Astrocyte (in vitro differentiated cells and primary cell): ENCODE measurements around the gene DRC7. TPM values are rescaled to one million over a fixed set of nuclear protein-coding genes. Genes with fewer than 3 reads are reported as not detected.

Experiments
- DNase-seq: peaks from one replicate; pipeline ENCODE4 v3.0.0-alpha.2; 2010; ENCODE audit warnings: low read depth
- FAIRE-seq: peaks from 2 replicates; lab custom pipeline; 2011; peaks lifted over from hg19 to GRCh38; lab: Jason Lieb, UNC
- H2AFZ ChIP-seq: 2 replicates; pipeline ENCODE4 v1.6.0; 2012; ENCODE audit warnings: low read depth, low read length, inconsistent platforms
- H3K27ac ChIP-seq: 2 replicates; pipeline ENCODE4 v1.5.1; 2011; ENCODE audit warnings: low read depth, low read length, inconsistent platforms
- H3K27me3 ChIP-seq: 2 replicates; pipeline ENCODE4 v1.6.0; 2011; ENCODE audit warnings: low read length, inconsistent platforms; ENCODE audit not compliant: insufficient read depth
- H3K36me3 ChIP-seq: 2 replicates; pipeline ENCODE4 v1.5.1; 2011; ENCODE audit warnings: low read length, inconsistent platforms; ENCODE audit not compliant: insufficient read depth
- H3K4me1 ChIP-seq: 2 replicates; pipeline ENCODE4 v1.5.1; 2011; ENCODE audit warnings: low read length, inconsistent platforms; ENCODE audit not compliant: insufficient read depth
- H3K4me2 ChIP-seq: 2 replicates; pipeline ENCODE4 v1.6.0; 2012; ENCODE audit warnings: low read length, inconsistent platforms
- H3K4me3 ChIP-seq: 2 replicates; pipeline ENCODE4 v1.5.1; 2011; ENCODE audit warnings: low read depth, mild to moderate bottlenecking, low read length, inconsistent platforms; ENCODE audit not compliant: insufficient read depth
- H3K79me2 ChIP-seq: 2 replicates; pipeline ENCODE4 v1.6.0; 2012; ENCODE audit warnings: mild to moderate bottlenecking, low read length, inconsistent platforms; ENCODE audit not compliant: insufficient read depth
- H3K9ac ChIP-seq: 2 replicates; pipeline ENCODE4 v1.6.0; 2012; ENCODE audit warnings: mild to moderate bottlenecking, low read length, inconsistent platforms
- H3K9me3 ChIP-seq: 2 replicates; pipeline ENCODE4 v1.5.1; 2012; ENCODE audit warnings: low read depth, mild to moderate bottlenecking, low read length, inconsistent platforms; ENCODE audit not compliant: insufficient read depth
- H4K20me1 ChIP-seq: 2 replicates; pipeline ENCODE4 v1.6.0; 2012; ENCODE audit warnings: low read length, inconsistent platforms; ENCODE audit not compliant: insufficient read depth
- H3K27ac Mint-ChIP-seq: one replicate; pipeline ENCODE4 v1.8.0; 2021; ENCODE audit warnings: mild to moderate bottlenecking, mixed read lengths; ENCODE audit not compliant: unreplicated experiment
- H3K27me3 Mint-ChIP-seq: one replicate; pipeline ENCODE4 v1.8.0; 2021; ENCODE audit warnings: low read depth, mixed read lengths; ENCODE audit not compliant: unreplicated experiment
- H3K36me3 Mint-ChIP-seq: one replicate; pipeline ENCODE4 v1.8.0; 2021; ENCODE audit warnings: low read depth, mixed read lengths; ENCODE audit not compliant: unreplicated experiment
- H3K4me1 Mint-ChIP-seq: one replicate; pipeline ENCODE4 v1.8.0; 2021; ENCODE audit warnings: low read depth, mixed read lengths; ENCODE audit not compliant: unreplicated experiment
- H3K4me3 Mint-ChIP-seq: one replicate; pipeline ENCODE4 v1.8.0; 2021; ENCODE audit warnings: mild to moderate bottlenecking, moderate library complexity, mixed read lengths; ENCODE audit not compliant: unreplicated experiment
- H3K9me3 Mint-ChIP-seq: one replicate; pipeline ENCODE4 v1.8.0; 2021; ENCODE audit warnings: mild to moderate bottlenecking, mixed read lengths; ENCODE audit not compliant: unreplicated experiment
- CTCF ChIP-seq: IDR thresholded peaks from 2 replicates; pipeline ENCODE4 v1.5.1; 2011; ENCODE audit warnings: low read depth, mild to moderate bottlenecking, inconsistent platforms, low read length, moderate library complexity; ENCODE audit not compliant: insufficient read depth
- EZH2 ChIP-seq: IDR thresholded peaks from 2 replicates; pipeline ENCODE4 v1.6.1; 2012; ENCODE audit warnings: mild to moderate bottlenecking, low read length, inconsistent platforms; ENCODE audit not compliant: insufficient read depth
- total RNA-seq: library from RNA; stranded (reverse); gene quantifications from 2 replicates; pipeline ENCODE4 v1.2.1, GENCODE V29; 2021

Gene DRC7
- total RNA-seq, 1 donor from 2014 or later = not detected

GRCh38 chr16:57762365-57763040, 67.9 kb downstream of the DRC7 start:
- no peak for FAIRE-seq

GRCh38 chr16:57763285-57764005, 68.8 kb downstream of the DRC7 start:
- Mint-ChIP-seq H3K36me3 (peaks cover 25% of the 10 kb centered on the region), H3K27ac (peak overlapping the region; percentile 67), H3K4me3 (peak overlapping the region; percentile 27), H3K4me1 (peaks cover 25% of the 10 kb centered on the region), H3K27me3 (no peaks in the 10 kb centered on the region), H3K9me3 (no peaks in the 10 kb centered on the region)
- H3K9me3 ChIP-seq = no peaks in the 10 kb centered on the region
- no peak for FAIRE-seq
- no peak overlapping the region for H3K4me3 ChIP-seq
- peaks cover 4% of the 10 kb centered on the region for H3K79me2 ChIP-seq
- H3K9ac ChIP-seq = no peak overlapping the region
- DNase-seq = no peak
- H3K36me3 ChIP-seq = peaks cover 12% of the 10 kb centered on the region
- TF ChIP-seq EZH2 = no peak
- TF ChIP-seq CTCF = no peak
- no peak overlapping the region for H3K4me2 ChIP-seq
- H4K20me1 ChIP-seq = peaks cover 3% of the 10 kb centered on the region
- H3K4me1 ChIP-seq = peaks cover 8% of the 10 kb centered on the region
- H3K27ac ChIP-seq = no peak overlapping the region
- H2AFZ ChIP-seq = no peak overlapping the region
- H3K27me3 ChIP-seq = no peaks in the 10 kb centered on the region

More at GRCh38 chr16:57762365-57763040, 67.9 kb downstream of the DRC7 start:
- H3K9me3 ChIP-seq = no peaks in the 10 kb centered on the region
- peak overlapping the region; percentile 41 for H3K27ac Mint-ChIP-seq
- H3K4me3 ChIP-seq = no peak overlapping the region
- no peak overlapping the region for H3K4me2 ChIP-seq
- peaks cover 5% of the 10 kb centered on the region for H4K20me1 ChIP-seq
- H3K4me1 ChIP-seq = peaks cover 8% of the 10 kb centered on the region
- no peak overlapping the region for H3K9ac ChIP-seq
- H3K27me3 Mint-ChIP-seq = no peaks in the 10 kb centered on the region
- H3K79me2 ChIP-seq = peaks cover 4% of the 10 kb centered on the region
- H3K9me3 Mint-ChIP-seq = no peaks in the 10 kb centered on the region
- H3K27me3 ChIP-seq = no peaks in the 10 kb centered on the region
- peaks cover 11% of the 10 kb centered on the region for H3K36me3 ChIP-seq
- DNase-seq = no peak
- no peak for TF ChIP-seq EZH2
- TF ChIP-seq CTCF = no peak
- no peak overlapping the region for H3K27ac ChIP-seq
- peaks cover 25% of the 10 kb centered on the region for H3K36me3 Mint-ChIP-seq
- H3K4me3 Mint-ChIP-seq = no peak overlapping the region
- no peak overlapping the region for H2AFZ ChIP-seq
- peaks cover 25% of the 10 kb centered on the region for H3K4me1 Mint-ChIP-seq

- Histone ChIP-seq H3K27ac (no peak overlapping the region), H3K36me3 (peaks cover 17% of the 10 kb centered on the region), H3K4me1 (peaks cover 8% of the 10 kb centered on the region), H3K79me2 (peaks cover 4% of the 10 kb centered on the region), H3K27me3 (no peaks in the 10 kb centered on the region), H3K9ac (no peak overlapping the region), H3K4me3 (no peak overlapping the region), H4K20me1 (peaks cover 3% of the 10 kb centered on the region), H2AFZ (no peak overlapping the region), H3K9me3 (no peaks in the 10 kb centered on the region), H3K4me2 (no peak overlapping the region)
- TF ChIP-seq EZH2 (no peak), CTCF (no peak)
- peak overlapping the region; percentile 66 for H3K27ac Mint-ChIP-seq
- peaks cover 25% of the 10 kb centered on the region for H3K36me3 Mint-ChIP-seq
- FAIRE-seq = no peak
- no peak for DNase-seq
- H3K9me3 Mint-ChIP-seq = no peaks in the 10 kb centered on the region
- H3K4me1 Mint-ChIP-seq = peaks cover 25% of the 10 kb centered on the region
- no peak overlapping the region for H3K4me3 Mint-ChIP-seq
- H3K27me3 Mint-ChIP-seq = no peaks in the 10 kb centered on the region
Observed at GRCh38 chr16:57764006-57764340, 69.4 kb downstream of the DRC7 start.
